Tibial nerve (tissue), 4 donors: ENCODE data around the gene SPR. TPM values are rescaled to one million over a fixed set of nuclear protein-coding genes. Genes with fewer than 3 reads are reported as not detected.

Experiments used
- DNase-seq, 2 donors: peaks; one replicate each; pipeline ENCODE4 v3.0.0-alpha.2; 2019; ENCODE audit warnings: low spot score in 2 of 2
- H3K27ac ChIP-seq, 4 donors: fragments of 200-600 bp; sonication (generic) in 3 of 4; one replicate each; pipeline ENCODE4 v1.5.1; 2017 to 2019; ENCODE audit warnings: mild to moderate bottlenecking in 1 of 4
- H3K27me3 ChIP-seq, 2 donors: fragments of 200-600 bp; sonication (generic) in 1 of 2; one replicate each; pipeline versions ENCODE4 v1.5.1 to v1.6.0; 2017 to 2019
- H3K36me3 ChIP-seq, 3 donors: fragments of 200-600 bp; sonication (generic); one replicate each; pipeline ENCODE4 v1.5.1; 2018 to 2019
- H3K4me1 ChIP-seq, 4 donors: fragments of 200-600 bp; sonication (generic) in 3 of 4; one replicate each; pipeline ENCODE4 v1.5.1; 2017 to 2019
- H3K4me3 ChIP-seq, 4 donors: fragments of 200-600 bp; sonication (generic) in 3 of 4; one replicate each; pipeline ENCODE4 v1.5.1; 2017 to 2019; ENCODE audit warnings: mild to moderate bottlenecking in 1 of 4, moderate library complexity in 1 of 4
- H3K9me3 ChIP-seq, 4 donors: fragments of 200-600 bp; sonication (generic) in 3 of 4; one replicate each; pipeline ENCODE4 v1.5.1; 2017 to 2019
- EP300 ChIP-seq, 2 donors: sonication (generic); formaldehyde crosslinking; IDR thresholded peaks; one replicate each; pipeline ENCODE4 v1.6.1; 2017; ENCODE audit warnings: antibody characterized with exemption in 2 of 2, mild to moderate bottlenecking in 1 of 2
- POLR2A ChIP-seq, 2 donors: fragments of 450-650 bp; IDR thresholded peaks; one replicate each; pipeline ENCODE4 v1.6.1; 2017; ENCODE audit warnings: antibody characterized with exemption in 2 of 2, mild to moderate bottlenecking in 2 of 2, moderate library complexity in 2 of 2
- WGBS, 2 donors: methylation state at CpG; one replicate each; pipeline ENCODE4 v1.1.5; 2018; 5-methylcytosine and 5-hydroxymethylcytosine counted together
- total RNA-seq, 4 donors: library from RNA; depleted of rRNA; stranded (reverse); fragments of >200 nt; gene quantifications; one replicate each; pipeline ENCODE4 v1.1.0, GENCODE V29; 2016
- TF ChIP-seq, protein P1 (sequence below), 5 experiments: fragments of 200-600 bp in 3 of 5; fragments of 450-650 bp in 2 of 5; sonication (generic) in 3 of 5; IDR thresholded peaks; one replicate each; pipeline ENCODE4 v1.5.1; 2016 to 2019; ENCODE audit warnings: antibody characterized with exemption in 5 of 5, mild to moderate bottlenecking in 3 of 5, moderate library complexity in 2 of 5

The SPR gene
- total RNA-seq, 4 donors from 2014 or later: 22.0 to 33.3 (median 27.1) TPM

DNA sequence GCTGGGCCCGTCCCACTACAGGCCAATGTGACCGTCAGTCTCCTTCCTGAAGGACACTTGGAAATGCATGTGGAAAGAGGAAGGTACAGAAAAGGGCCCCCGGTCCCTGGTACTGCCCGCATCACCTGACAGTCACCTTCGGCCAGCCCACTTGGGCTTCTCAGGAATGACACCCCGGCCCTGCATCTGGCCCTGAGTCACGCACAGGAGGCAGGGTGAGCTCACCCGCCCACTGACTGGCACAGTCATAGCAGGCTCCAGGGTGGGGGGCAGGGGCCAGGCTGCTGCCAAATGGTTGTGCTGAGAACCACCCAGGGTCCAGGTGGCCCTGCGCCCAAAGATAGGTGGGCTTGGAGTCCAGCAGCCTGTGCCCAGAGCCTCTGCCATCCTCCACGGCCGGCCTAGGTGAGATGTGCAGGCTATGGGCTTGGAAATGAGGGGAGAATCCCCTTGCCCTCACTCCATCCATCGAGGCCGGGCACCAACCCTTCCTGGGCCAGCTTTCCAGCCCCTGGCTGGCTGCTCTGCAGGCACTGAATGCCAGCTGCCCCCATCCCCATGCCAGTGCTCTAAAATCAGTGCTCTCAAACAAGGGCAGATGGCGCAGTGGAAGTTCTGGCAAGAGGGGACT, 44.2 kb downstream of the SPR start:
- DNase-seq: no peak
- Histone ChIP-seq H3K4me1 (no peaks in the 10 kb centered on the region), H3K27ac (no peak overlapping the region), H3K36me3 (no peaks in the 10 kb centered on the region), H3K9me3 (no peaks in the 10 kb centered on the region), H3K4me3 (no peak overlapping the region), H3K27me3 (peaks cover 0 to 39% of the 10 kb centered on the region in 2 donors)
- WGBS, 2 donors: 82 to 94% methylated on average over 12 to 14 of the region's 14 CpGs
- TF ChIP-seq EP300 (IDR thresholded peaks at IDR 0.05) (no peak), POLR2A (IDR thresholded peaks at IDR 0.05) (no peak)
- TF ChIP-seq, protein P1, sequence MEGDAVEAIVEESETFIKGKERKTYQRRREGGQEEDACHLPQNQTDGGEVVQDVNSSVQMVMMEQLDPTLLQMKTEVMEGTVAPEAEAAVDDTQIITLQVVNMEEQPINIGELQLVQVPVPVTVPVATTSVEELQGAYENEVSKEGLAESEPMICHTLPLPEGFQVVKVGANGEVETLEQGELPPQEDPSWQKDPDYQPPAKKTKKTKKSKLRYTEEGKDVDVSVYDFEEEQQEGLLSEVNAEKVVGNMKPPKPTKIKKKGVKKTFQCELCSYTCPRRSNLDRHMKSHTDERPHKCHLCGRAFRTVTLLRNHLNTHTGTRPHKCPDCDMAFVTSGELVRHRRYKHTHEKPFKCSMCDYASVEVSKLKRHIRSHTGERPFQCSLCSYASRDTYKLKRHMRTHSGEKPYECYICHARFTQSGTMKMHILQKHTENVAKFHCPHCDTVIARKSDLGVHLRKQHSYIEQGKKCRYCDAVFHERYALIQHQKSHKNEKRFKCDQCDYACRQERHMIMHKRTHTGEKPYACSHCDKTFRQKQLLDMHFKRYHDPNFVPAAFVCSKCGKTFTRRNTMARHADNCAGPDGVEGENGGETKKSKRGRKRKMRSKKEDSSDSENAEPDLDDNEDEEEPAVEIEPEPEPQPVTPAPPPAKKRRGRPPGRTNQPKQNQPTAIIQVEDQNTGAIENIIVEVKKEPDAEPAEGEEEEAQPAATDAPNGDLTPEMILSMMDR (IDR thresholded peaks at IDR 0.05): no peak

DNA sequence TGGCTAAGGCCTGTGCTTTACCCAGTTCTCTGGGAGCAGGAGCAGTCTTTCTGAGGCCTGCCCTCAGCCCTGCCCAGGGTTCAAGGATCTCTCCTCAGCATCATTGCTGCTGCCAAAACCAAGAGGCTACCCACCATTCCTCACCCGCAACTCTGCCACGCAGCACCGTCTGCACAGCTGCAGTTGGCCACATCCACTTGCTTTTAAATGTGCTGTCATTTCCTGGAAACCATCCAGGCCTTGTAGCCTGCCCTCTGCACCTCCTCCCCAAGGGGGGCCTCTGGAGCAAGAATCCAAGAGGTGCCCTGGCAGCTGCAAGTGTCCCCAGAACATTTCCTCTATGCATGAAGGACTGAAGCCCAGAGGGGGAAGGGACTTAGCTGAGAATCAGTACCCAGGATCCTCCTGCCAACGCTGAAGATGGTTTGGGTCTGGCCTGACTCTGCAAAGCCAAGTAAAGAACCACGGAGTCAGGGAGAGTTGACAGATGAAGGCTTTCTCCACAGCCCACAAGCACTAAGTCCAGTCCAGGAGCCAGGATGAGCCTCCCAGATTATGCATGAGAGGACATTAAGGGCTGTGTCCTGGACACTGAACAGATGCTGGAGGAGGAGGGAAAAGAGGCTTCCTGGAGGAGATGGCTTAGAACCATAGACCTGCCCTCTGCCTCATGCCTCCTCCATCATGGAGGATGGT, 45.0 kb downstream of the SPR start:
- WGBS, 2 donors: 33 to 51% methylated on average over 5 of the region's 5 CpGs
- TF ChIP-seq EP300 (IDR thresholded peaks at IDR 0.05): no peak
- no peak for TF ChIP-seq POLR2A (IDR thresholded peaks at IDR 0.05)
- TF ChIP-seq, protein P1 (IDR thresholded peaks at IDR 0.05): no peak
- Histone ChIP-seq H3K9me3 (no peaks in the 10 kb centered on the region), H3K27ac (no peak overlapping the region), H3K27me3 (peaks cover 0 to 31% of the 10 kb centered on the region in 2 donors), H3K36me3 (no peaks in the 10 kb centered on the region), H3K4me3 (no peak overlapping the region), H3K4me1 (no peaks in the 10 kb centered on the region)
- no peak for DNase-seq

DNA sequence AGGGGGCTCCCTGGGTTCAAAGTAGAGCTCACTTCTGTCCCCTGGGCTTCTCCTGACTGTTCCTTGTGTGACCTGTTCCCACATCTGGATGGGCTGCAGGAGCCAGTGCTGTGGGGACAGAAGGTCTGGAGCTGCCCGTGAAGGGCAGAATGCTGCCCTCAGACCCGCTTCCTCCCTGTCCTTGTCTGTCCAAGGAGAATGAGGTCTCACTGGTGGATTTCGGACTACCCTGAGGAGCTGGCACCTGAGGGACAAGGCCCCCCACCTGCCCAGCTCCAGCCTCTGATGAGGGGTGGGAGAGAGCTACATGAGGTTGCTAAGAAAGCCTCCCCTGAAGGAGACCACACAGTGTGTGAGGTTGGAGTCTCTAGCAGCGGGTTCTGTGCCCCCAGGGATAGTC, 45.6 kb downstream of the SPR start:
- no peak overlapping the region for H3K27ac ChIP-seq
- no peak overlapping the region for H3K4me3 ChIP-seq
- TF ChIP-seq EP300 (IDR thresholded peaks at IDR 0.05): no peak
- TF ChIP-seq, protein P1 (IDR thresholded peaks at IDR 0.05): no peak
- no peak for TF ChIP-seq POLR2A (IDR thresholded peaks at IDR 0.05)
- no peaks in the 10 kb centered on the region for H3K9me3 ChIP-seq
- H3K4me1 ChIP-seq: no peaks in the 10 kb centered on the region
- peaks cover 0 to 25% of the 10 kb centered on the region in 2 donors for H3K27me3 ChIP-seq
- H3K36me3 ChIP-seq: no peaks in the 10 kb centered on the region
- 98% methylated on average over 4 of the region's 4 CpGs; no CpG with 5 or more reads in 1 of the 2 donors for WGBS, 2 donors
- DNase-seq: no peak

DNA sequence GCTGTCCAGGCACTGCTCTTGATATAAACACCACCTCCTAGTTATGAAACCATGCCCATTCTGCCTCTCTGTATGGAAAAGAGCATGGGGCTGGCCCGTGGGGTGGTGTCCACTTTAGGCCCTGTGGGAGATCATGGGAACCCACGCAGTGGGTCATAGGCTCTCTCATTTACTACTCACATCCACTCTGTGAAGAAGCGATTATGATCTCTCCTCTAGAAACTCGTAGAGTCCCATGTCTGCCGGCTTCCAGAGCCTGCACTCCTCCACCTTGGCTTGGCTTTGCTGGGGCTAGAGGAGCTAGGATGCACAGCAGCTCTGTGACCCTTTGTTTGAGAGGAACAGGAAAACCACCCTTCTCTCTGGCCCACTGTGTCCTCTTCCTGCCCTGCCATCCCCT, 46.0 kb downstream of the SPR start:
- no peaks in the 10 kb centered on the region for H3K36me3 ChIP-seq
- H3K4me3 ChIP-seq: no peak overlapping the region
- WGBS, 2 donors: 87 to 90% methylated on average over 5 of the region's 5 CpGs
- H3K27me3 ChIP-seq: peaks cover 0 to 21% of the 10 kb centered on the region in 2 donors
- no peaks in the 10 kb centered on the region for H3K9me3 ChIP-seq
- TF ChIP-seq POLR2A (IDR thresholded peaks at IDR 0.05) (no peak), EP300 (IDR thresholded peaks at IDR 0.05) (no peak)
- TF ChIP-seq, protein P1 (IDR thresholded peaks at IDR 0.05): no peak
- no peak overlapping the region for H3K27ac ChIP-seq
- H3K4me1 ChIP-seq: no peaks in the 10 kb centered on the region
- DNase-seq: no peak

DNA sequence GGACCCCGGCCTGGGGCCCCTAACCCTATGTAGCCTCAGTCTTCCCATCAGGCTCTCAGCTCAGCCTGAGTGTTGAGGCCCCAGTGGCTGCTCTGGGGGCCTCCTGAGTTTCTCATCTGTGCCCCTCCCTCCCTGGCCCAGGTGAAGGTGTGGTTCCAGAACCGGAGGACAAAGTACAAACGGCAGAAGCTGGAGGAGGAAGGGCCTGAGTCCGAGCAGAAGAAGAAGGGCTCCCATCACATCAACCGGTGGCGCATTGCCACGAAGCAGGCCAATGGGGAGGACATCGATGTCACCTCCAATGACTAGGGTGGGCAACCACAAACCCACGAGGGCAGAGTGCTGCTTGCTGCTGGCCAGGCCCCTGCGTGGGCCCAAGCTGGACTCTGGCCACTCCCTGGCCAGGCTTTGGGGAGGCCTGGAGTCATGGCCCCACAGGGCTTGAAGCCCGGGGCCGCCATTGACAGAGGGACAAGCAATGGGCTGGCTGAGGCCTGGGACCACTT, 46.5 kb downstream of the SPR start:
- no peak overlapping the region for H3K27ac ChIP-seq
- peaks cover 0 to 16% of the 10 kb centered on the region in 2 donors for H3K27me3 ChIP-seq
- 84 to 93% methylated on average over 11 of the region's 12 CpGs for WGBS, 2 donors
- no peaks in the 10 kb centered on the region for H3K36me3 ChIP-seq
- no peaks in the 10 kb centered on the region for H3K9me3 ChIP-seq
- TF ChIP-seq, protein P1 (IDR thresholded peaks at IDR 0.05): no peak
- TF ChIP-seq POLR2A (IDR thresholded peaks at IDR 0.05): no peak
- no peak for TF ChIP-seq EP300 (IDR thresholded peaks at IDR 0.05)
- DNase-seq: no peak
- no peaks in the 10 kb centered on the region for H3K4me1 ChIP-seq
- no peak overlapping the region for H3K4me3 ChIP-seq
